Activated T-cell treated with anti-CD3 and anti-CD28 coated beads for 4 hours (primary cell): ENCODE data around the gene RNF19B.
A peak's percentile ranks its signal among the peaks of the same experiment; 100 is the strongest.

Experiments used
- DNase-seq: peaks from one replicate; pipeline ENCODE4 v3.0.0-alpha.2; 2020

Gene RNF19B

GRCh38 chr1:32967888-32968568 is 3.4 kb upstream of the RNF19B start:
- no peak for DNase-seq

DNA sequence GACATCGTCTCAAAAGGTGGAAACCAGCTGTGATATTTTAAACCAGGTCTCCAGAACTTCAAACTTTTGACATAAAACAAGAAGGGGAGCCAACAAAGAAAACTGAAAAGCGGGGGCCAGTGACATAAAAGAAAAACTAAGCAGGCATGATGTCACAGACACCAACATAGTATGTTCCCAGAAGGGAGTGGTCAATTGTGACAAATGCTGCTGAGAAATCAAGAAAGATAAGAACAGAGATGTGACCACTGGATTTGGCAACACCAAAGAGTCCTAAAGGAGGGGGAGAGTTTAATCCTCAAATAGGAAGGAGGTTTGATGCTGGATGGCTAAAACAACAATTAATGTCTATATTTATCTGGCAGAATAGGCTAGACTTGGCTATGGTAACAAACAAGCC is 2.3 kb upstream of the RNF19B start:
- DNase-seq: no peak

GRCh38 chr1:32965251-32965747 is 690 bp upstream of the RNF19B start:
- DNase-seq: no peak

GRCh38 chr1:32963746-32964460 is 706 bp downstream of the RNF19B start:
- DNase-seq: peak; percentile 38

DNA sequence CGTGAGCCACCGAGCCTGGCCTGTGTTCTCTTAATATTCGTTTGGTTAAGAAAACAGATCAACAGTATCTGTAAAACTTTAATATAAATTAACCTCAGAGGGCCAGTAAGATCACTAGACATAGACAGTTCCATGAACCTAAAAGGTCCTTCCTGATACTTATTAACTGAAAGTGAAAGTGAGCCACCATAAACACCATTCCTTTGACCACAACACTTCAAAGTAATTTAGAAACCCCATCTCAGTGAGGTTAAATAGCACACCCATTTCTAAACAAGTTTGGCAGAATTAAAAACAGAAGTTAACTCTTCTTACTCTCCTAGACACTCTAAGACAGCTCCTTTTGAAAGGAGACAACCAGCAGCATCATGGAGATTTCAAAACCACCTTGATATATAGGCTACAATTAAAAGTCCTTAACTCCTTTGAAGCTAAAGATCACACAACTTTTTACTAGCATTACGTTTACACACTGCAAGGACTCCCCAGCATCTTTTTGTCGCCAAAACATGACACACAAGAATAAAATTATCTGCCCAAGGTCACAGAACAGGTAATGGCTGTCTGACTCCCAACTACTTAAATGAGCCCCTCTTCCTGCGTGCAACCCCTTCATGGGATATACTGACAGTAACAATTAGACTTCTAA is 2.2 kb downstream of the RNF19B start:
- DNase-seq: no peak

DNA sequence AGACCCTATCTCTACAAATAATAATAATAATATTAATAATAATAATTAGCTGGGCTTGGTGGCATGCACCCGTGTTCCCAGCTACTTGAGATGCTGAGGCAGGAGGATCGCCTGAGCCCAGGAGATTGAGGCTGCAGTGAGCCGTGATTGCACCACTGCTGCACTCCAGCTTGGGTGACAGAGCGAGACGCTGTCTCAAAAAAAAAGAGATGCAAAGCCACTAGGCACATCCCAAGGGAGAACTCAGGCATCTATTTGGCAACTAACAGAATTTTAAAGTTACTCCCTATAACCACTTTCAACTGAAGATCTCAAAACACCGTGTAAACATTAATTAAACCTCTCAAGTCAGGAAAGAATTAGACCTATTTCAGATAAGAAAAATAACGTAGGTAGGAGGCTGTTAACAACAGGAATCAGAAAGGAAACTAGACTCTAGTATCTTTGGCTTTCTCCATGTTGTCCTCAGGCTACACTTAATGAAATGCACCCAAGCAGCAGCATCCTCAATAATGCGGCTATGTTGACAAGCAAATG is 3.7 kb downstream of the RNF19B start:
- DNase-seq: no peak

DNA sequence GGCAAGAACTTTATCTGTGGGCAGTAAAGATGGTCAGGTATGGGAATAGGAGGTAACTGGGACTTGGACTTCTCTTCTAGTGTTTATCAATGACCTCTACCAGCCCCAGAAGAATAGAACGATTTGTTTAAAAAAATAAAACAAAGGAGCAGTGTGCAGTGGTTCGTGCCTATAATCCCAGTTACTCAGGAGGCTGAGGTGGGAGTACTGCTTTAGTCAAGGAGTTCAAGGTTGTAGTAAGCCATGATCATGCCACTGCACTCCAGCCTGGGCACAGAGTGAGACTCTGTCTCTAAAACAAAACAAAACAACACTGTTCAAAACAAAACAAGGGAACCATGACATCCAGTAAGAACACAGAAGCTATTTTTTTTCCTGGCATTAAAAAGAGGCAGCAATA is 4.3 kb downstream of the RNF19B start:
- no peak for DNase-seq

DNA sequence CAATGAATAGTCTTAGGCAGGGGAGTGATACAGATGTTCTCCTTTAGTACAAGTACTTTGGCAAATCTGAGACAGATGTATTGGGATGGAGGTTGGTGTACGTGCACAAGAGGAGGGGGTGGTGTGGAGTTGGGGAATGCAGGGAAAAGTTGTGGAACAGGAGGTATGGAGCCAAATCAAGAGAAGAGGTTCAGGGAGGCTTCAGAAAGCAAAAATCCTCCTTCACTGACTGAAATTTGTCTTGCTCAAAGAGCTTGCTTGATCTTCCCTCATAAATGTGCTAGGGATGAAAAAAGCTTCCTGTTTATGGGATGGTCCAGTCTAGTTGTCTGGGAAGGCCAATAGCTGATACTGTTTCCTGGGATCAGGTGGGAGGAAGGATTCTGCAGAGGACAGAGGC is 5.8 kb downstream of the RNF19B start:
- DNase-seq: no peak

- no peak for DNase-seq
These were observed 7.6 kb downstream of the RNF19B start for GRCh38 chr1:32957017-32957416.

- DNase-seq: no peak
These were observed 10.4 kb downstream of the RNF19B start for GRCh38 chr1:32954168-32954567.

- DNase-seq: no peak
These were observed 11.1 kb downstream of the RNF19B start for GRCh38 chr1:32953495-32953894.

DNA sequence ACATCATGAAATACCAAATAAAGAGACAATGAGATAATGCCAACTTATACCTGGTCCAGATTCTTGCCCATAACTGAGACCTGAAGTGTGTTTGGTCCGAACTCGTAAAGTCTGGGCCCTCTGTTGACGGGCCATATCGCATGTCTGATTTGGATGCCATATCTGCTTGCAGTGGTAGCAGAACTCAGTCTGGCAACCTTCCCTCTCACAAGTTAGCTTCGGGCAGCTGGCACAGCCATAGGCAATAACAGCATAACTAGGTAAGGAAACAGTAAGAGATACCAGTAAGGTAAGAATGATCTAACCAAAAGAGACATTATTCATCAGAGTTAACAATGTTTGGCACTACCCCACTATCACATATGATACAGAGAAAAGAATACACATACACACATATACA is 15.1 kb downstream of the RNF19B start:
- DNase-seq: no peak

DNA sequence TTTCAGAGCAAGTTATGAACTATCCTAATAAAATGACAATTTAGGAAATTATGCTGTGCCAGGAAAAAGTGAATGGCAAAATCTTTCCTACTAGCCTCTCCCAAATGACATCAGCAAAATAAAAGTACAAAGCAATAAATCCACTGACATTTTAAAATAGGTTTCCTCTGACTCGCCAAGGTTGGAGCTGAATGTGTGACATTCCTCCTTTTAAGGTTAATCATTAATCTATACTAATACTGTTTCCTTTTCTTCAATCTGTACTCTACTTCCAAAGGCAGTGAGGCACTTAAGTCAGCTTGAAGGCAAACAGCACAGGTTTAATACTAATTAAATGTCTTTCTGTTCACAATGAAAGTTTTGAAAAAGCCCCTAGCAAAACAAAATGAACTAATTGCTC is 15.7 kb downstream of the RNF19B start:
- DNase-seq: no peak

GRCh38 chr1:32948390-32948722 is 16.3 kb downstream of the RNF19B start:
- DNase-seq: no peak

GRCh38 chr1:32947669-32948389 is 16.8 kb downstream of the RNF19B start:
- no peak for DNase-seq

GRCh38 chr1:32946413-32946812 is 18.2 kb downstream of the RNF19B start:
- no peak for DNase-seq

- no peak for DNase-seq
These were observed 20.4 kb downstream of the RNF19B start for GRCh38 chr1:32944180-32944579.

DNA sequence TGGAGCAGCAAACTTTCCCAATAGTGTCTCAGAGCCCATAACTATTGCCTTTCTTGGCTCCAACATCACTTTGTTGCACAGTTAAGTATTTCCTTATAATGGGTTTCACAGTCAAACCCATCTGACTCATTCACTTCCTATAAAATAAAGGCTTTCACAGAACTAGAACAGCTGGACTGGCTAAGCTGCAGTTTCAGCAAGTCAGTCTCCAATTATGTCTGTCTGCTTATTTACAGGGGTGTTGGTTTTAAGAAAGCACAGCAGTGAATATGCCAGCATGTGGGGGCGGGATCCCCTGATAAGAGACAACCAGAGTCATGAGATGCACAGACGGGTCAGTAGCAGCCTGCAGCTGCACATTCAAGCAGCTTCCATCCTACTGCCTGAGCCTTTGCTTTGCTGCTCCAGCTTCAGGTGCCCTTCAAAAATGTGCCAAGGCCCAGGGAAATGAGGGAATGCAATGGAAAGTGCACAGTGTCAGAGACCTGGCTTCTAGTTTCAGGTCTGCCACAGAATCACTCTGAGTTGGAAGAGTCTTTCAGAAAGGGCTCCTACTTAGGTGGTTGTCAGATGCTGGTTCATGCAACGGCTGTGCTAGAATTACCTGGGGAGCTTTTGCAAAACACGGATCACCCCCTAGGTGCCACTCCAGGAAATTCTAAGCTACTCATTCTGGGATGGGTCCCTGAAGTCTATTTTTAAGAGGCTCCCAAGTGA is 24.8 kb downstream of the RNF19B start:
- DNase-seq: no peak

DNA sequence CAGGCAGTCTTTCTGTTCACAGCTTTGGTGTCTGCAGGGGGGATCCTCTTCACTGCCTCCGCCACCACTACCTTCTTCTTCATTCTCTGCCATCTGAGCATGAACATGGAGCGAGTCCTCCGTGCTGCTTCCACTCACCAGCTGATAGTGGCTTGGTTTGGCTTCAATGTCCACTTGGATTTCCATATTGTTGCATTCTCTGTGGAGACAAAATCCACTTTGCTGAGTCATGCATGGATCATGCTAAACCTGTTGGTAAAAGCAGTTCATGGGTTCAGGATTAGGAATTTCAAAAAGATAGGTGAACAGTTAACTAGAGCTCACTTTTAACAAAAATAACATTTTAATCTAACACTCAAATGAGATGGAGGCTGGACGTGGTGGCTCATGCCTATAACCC is 27.5 kb downstream of the RNF19B start:
- no peak for DNase-seq

- DNase-seq: no peak
These were observed 30.1 kb downstream of the RNF19B start for GRCh38 chr1:32934535-32934934.

GRCh38 chr1:32933742-32934322 is 30.8 kb downstream of the RNF19B start:
- no peak for DNase-seq

GRCh38 chr1:32931760-32932159 is 32.8 kb downstream of the RNF19B start:
- DNase-seq: no peak
